D341Med (cell line): ENCODE data around the gene CBR4.
"Not testable (repeated sequence)": the region's sequence is repeated elsewhere in the genome, so short reads cannot be mapped to it uniquely, and the experiment has no call there.

Experiments used
- DNase-seq: peaks from one replicate; pipeline ENCODE4 v3.0.0; 2012; ENCODE audit warnings: low spot score

Gene CBR4

GRCh38 chr4:168993714-168994510 is 16.1 kb downstream of the CBR4 start:
- DNase-seq, result no peak

- not testable (repeated sequence) for DNase-seq
These were observed 17.0 kb downstream of the CBR4 start for GRCh38 chr4:168992952-168993482.

DNA sequence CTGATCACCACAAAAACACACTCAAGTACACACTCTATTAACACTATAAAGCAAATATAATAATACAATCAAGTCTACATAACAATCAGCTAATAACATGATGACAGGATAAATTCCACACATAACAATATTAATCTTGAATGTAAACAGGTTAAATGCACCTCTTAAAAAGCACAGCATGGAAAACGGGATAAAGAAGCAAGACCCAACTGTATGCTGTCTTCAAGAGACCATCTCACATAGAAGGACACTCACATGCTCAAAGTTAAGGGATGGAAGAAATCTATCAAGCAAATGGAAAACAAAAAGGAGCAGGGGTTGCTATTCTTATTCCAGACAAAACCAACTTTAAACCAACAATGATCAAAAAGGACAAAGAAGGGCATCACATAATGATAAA is 28.1 kb downstream of the CBR4 start:
- no peak for DNase-seq

- DNase-seq, result no peak
These were observed 28.6 kb downstream of the CBR4 start for GRCh38 chr4:168981460-168981859.

DNA sequence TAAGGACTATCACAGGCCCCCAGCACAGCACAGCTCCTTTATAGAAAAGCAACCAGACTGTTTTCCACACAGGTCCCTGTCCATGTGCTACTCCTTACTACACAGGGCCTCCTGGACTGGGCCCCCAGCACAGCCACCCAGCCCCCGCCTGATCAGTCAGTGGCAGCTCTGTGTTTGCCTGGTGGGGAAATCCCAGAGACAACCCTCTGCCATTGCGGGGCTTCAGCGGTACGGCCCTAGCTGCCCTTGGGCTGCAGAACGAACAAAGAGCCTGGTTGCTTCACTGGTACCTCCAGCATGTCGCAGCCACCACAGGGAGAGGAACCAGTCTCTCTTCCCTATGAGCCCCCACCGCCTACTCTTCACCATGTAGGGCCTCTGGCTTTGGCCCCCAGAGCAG is 30.7 kb downstream of the CBR4 start:
- DNase-seq, result no peak

- DNase-seq, result no peak
These were observed 31.9 kb downstream of the CBR4 start for GRCh38 chr4:168978001-168978700.

GRCh38 chr4:168972596-168972995 is 37.5 kb downstream of the CBR4 start:
- DNase-seq, result no peak

- no peak for DNase-seq
These were observed 49.3 kb downstream of the CBR4 start for GRCh38 chr4:168960716-168961115.

DNA sequence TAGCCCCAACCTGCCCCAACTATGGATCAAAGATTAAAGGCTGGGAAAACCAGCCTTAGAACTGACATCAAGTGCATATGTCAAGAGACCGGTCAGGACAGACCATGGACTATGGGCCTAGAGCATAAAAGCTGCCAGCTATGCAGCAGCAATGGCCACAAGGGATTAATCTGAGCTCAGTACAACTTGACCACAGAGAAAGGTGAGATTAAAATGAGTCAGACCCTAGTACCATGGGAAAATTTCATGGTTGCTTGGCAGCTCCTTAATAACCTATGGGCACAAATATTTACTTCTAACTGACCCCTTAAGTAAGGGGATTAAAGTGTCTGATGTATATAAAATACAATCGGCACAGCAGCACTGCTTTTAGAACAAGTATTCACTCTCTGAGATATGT is 54.4 kb downstream of the CBR4 start:
- DNase-seq, result no peak

- DNase-seq, result not testable (repeated sequence)
These were observed 57.2 kb downstream of the CBR4 start for GRCh38 chr4:168952821-168953246.

- DNase-seq, result no peak
These were observed 64.8 kb downstream of the CBR4 start for GRCh38 chr4:168945291-168945690.

DNA sequence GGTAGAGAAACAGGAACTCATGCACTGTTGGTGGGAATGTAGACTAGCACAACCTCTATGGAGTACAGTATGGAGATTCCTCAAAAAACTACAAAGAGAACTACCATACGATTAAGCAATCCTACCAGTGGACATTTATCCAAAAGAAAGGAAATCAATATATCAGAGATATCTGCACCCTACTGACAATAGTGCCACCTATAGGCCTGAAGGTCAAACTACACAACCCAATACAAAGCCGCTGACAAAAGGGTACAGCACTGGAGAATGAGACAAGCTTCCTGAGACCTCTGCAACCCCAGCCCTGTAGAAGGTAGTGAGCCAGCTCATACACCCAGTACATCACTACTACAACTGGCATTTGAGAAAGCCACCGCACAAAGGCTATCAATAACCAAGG is 67.1 kb downstream of the CBR4 start:
- no peak for DNase-seq
